GM21528 (cell line): ENCODE results near the gene CFAP91.

Experiments
- ATAC-seq: cut with Tn5 transposase; IDR thresholded peaks from one replicate; pipeline ENCODE4 v1.9.1; 2021; ENCODE audit warnings: mild to moderate bottlenecking, moderate library complexity; ENCODE audit not compliant: unreplicated experiment, low FRiP score

Gene CFAP91

GRCh38 chr3:119733812-119734211 lies 31.0 kb downstream of the CFAP91 start:
- no peak for ATAC-seq

GRCh38 chr3:119738741-119739140 lies 35.9 kb downstream of the CFAP91 start:
- ATAC-seq: no peak

- ATAC-seq: no peak
Measured at GRCh38 chr3:119741657-119742590, 39.1 kb downstream of the CFAP91 start.

- ATAC-seq: no peak
Measured at GRCh38 chr3:119743921-119744320, 41.1 kb downstream of the CFAP91 start.

- ATAC-seq: no peak
Measured at GRCh38 chr3:119745942-119746341, 43.1 kb downstream of the CFAP91 start.

GRCh38 chr3:119746423-119746822 lies 43.6 kb downstream of the CFAP91 start:
- ATAC-seq: no peak

GRCh38 chr3:119747357-119747756 lies 44.5 kb downstream of the CFAP91 start:
- no peak for ATAC-seq

GRCh38 chr3:119748991-119749390 lies 46.2 kb downstream of the CFAP91 start:
- ATAC-seq: no peak

GRCh38 chr3:119751423-119751822 lies 48.6 kb downstream of the CFAP91 start:
- no peak for ATAC-seq
